NCI-H748 (cell line): ENCODE measurements around the gene MT1HL1.

ENCODE experiments used
- DNase-seq: peaks from one replicate; lab custom pipeline; 2025; ENCODE audit not compliant: unreplicated experiment; lab: John Stamatoyannopoulos, UW

MT1HL1 gene

DNA sequence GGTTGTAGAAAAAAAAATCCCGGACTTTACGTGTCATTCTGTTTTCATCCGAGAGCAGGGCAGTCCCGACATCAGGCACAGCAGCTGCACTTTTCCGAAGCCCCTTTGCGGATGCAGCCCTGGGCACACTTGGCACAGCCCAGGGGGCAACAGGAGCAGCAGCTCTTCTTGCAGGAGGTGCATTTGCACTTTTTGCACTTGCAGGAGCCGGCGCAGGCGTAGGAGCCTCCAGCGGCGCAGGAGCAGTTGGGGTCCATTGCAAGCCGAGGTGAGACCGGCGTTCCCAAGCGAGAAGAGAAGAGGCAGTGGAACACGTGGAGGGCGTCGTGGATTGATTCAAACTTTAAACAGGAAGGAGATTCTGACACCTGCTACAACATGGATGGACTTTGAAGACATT is at the start of gene MT1HL1:
Gene MT1HL1, minus strand, starts transcription at position 326 of the 400 bp plus-strand sequence. Its CDS starts 69 bp downstream, at position 257.
- DNase-seq: no peak

DNA sequence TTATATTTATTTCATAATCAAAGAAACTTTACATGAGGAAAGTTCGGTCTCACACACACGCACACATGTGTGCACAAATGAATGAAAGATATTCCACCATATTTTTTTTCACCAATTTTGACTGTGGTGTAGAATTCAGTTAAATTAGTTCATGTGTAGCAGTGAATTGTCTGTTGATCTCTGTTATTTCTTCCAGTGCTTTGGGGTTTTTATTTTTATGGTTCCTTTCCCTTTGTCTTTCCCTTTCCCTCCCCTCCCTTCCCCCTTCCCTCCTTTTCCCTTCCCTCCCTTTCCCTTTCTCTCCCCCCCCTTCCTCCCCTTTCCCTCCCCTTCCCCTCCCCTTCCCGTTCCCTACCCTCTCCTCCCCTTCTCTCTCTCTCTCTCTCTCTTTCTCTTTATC is 46.7 kb upstream of the MT1HL1 start:
- DNase-seq: no peak

GRCh38 chr1:237050185-237050584 is 45.9 kb upstream of the MT1HL1 start:
- no peak for DNase-seq

DNA sequence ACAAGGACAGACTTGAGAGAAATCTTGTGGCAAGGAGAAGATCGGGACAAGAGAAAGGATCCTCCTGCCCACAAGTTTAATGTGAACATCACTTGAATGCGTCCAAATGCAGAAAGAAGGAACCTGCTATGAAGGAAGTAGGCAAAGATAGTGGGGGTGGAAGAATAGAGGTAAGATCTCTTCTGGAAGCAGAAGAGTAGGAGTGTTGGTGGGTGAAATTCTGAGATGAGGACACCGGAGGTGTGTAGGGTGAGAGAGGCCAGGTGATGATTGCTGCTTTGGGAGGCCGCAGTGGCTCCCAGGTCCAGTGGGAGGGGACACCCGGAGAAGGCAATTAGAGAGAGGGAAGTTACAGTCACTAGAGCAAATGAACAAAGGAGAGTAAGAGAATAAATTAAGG is 44.6 kb upstream of the MT1HL1 start:
- no peak for DNase-seq

GRCh38 chr1:237045278-237046016 is 41.2 kb upstream of the MT1HL1 start:
- DNase-seq: peak; percentile 13

DNA sequence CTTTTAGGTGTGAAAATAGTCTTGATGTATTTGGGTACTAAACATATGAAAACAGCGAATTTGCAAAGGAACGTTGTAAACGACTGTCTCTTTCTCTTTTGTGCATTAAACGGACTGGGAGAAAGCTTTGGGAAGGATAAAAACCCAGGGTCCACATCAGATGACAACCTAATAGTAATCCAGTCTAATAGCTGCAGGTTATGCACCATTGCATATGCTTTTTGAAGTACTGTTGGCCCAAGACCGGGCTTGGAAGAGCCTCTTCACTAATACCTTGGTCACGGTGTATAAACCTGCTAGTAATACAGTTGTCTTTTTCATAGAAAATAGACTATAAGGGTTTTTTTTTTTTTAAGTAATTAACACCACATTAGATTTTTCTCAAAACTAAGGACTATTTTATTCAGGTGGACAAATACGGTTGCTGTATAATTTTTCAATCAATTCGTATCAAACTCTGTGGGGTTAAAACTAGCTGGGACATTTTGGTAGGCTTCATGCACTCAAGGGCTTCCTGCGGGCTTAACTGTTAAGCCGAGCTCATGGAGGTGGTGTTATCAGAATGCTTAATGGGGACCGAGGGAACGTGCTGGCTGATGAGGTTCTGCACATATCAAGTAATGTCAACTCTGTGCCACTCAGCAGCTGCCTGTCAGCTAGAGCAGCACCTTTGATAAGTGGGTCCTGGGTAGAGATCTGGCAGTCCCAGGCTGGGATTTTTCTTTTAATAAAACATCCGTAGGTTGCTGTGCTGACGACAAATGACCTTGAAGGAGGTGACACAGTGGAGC is 39.8 kb upstream of the MT1HL1 start:
- DNase-seq: peak; percentile 34

- peak; percentile 31 for DNase-seq
Observed at GRCh38 chr1:237042892-237043576, 38.8 kb upstream of the MT1HL1 start.

- DNase-seq: peak; percentile 34
Observed at GRCh38 chr1:237042526-237042891, 38.3 kb upstream of the MT1HL1 start.

DNA sequence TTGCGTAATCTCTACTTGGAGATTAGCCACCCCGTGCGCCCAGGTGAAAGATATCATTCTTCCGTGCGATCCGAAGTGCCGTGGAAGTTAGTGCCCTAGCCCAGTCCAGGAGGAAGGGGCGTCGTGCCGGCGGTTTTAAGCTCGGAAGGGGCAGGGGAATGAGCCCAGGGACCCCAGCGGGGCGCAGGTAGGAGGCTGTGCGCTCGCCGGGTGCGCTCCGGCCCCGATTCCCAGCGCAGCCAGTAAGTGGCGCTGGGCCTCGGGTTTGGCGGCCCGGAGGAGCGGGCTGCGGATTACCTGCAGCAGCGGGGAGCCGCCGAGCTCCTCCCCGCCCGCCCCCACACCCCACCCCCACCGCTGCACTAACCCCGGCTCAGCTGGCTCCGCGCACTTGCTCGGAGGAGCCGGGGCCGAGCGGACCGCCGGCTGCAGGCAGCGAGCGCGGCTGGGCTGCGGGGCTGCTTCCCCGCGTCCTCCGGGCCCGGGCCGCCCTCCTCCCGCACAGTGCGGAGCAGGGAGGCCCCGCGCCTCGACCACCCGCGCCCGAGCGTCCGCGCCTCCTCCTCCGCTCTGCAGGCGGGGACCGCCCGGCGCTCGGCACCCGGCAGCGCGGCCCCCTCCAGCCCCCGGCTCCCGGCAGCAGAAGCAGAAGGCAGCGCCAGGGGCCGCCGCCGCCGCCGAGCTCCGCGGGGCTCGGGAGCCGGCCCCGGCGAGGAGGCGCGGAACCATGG is 37.7 kb upstream of the MT1HL1 start, which contains the start of gene RYR2:
Gene RYR2, plus strand, starts transcription at position 390 of the 731 bp plus-strand sequence. Its CDS starts 338 bp downstream, at position 728.
- peak; percentile 75 for DNase-seq

DNA sequence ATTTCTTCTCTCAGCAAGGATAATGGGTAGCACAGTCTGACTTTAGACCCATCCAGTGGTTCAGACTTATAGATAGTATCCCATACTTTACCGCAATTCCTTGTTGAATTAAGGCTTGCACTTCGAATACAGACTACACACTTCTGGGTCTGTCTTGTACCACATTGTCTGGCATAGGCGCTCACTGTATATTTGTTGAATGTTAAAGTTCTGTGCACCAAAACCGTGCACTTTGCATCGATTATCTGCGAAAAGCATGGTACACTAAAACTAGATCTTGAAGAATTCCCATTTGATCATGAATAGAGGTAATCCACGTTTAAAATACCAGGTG is 37.2 kb upstream of the MT1HL1 start:
- no peak for DNase-seq

DNA sequence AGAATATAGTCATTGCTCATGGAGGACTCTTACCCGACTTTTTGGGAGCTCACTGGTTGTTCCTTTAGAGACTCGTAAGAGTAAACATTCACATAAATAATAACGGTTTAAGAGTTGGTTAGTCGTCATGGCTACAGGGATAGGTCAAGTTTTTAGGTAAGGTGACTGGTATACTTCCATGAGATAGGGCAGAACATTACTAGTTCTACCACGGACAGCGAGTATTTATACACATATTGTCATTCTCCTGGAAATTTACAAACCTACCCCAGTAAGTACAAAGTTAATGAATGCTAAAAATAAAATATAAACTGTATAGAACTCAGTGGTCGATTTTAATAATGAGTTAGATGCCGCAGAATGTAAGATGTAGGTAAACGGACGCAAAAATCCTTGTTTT is 36.6 kb upstream of the MT1HL1 start:
- DNase-seq: no peak

DNA sequence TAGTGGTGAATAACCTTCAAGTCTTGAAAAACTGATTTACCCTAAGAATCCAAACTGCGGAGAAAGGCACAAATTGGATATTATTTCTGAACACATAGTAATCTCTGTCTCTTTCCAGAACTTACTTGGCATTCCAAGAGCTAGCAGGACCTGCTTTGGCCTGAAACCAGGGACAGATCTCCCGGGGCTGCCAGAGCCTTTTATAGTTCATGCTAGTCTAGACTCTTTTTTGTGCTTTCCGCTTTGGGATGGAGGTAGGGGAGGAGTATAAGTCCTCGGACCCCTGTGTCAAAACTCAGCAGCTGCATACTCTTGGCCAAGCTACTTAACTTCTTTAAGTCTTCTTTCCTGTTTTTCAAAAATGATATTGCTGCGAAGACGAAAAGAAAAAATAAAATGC is 34.0 kb upstream of the MT1HL1 start:
- no peak for DNase-seq

DNA sequence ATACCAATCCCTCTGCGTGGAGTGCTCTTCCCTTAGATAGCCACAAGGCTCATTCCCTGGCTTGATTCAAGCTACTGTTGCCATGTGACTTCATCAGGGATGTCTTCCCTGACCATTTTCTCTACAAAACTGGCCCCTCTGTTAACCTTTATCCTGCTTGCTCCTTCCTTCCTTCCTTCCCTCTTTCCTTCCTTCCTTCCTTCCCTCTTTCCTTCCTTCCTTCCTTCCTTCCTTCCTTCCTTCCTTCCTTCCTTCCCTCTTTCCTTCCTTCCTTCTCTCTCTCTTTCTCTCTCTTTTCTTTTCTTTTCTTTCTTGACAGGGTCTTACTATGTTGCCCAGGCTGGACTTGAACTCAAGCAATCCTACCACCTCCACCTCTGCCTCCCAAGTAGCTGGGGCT is 31.5 kb upstream of the MT1HL1 start:
- DNase-seq: no peak

DNA sequence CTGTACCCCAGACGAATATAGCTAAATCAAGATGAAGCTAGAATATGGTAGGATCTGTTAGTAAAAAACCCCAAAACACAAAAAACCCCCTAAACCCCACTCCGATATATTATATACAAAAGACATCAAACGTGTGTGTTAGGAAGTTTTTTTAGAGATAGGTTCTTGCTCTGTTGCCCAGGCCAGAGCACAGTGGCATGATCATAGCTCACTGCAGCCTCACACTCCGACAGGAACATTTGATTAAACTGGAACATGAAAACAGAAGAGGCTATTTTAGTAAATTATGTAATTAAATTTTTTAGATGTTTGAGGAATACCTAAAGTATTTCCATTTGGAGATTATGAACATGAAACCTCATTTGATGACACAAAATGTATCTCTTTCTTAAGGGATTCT is 29.6 kb upstream of the MT1HL1 start:
- DNase-seq: no peak

DNA sequence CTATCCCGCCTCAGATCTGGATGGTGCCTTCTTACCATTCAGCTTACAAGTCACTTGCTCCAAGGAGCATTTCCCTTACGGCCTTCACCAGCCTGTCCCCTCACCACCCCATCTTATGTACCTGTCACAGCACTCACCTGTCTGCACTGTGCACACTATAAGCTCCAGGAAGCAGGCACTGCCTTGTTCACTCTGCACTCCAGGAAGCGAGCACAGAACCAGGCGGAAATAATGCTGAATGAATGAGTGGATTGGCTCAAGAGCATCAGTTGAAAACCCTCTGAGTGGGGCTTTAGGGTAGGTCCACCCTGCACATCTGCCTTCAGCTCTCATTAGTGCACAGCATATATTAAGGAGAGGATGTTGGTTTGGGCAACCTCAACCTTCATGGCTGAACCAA is 28.8 kb upstream of the MT1HL1 start:
- DNase-seq: no peak

DNA sequence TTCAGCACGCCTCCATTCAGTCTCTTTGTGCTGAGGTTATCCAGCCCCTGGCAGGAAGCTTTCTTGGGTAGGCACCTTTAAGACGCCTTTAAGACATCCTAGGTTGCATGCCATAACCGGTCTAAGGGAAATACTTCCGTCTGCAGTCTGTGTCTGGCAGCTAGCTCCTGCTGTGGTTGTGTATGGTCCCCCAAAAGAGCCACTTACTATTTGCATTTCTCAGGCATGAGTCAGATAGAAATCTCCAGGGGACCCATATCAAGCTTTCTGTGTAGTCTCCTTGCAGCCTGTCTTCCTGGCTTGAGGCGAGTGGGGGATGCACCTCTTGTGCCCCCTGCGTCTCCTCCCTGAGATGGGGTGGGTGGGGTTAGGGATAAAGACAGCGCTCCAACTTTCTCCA is 27.8 kb upstream of the MT1HL1 start:
- DNase-seq: no peak

DNA sequence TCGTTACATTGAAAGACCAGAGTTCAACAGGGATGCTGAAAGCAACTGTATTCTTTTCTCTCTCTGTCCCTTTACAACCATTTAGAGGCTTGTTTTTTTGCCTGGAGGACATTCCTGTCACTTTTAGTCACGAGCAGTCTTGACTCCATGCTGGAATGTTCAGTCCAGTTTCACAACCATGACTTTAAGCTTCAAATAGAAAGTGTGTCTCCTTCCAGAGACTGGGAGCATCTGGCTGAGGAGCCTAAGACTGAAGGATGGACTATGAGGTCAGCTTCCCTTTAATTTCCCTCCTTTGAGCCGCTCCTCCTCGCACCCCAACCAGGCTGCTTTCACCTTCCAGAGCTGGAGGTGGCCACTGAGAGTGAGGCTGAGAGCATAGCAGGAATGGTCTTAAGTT is 27.2 kb upstream of the MT1HL1 start:
- no peak for DNase-seq

DNA sequence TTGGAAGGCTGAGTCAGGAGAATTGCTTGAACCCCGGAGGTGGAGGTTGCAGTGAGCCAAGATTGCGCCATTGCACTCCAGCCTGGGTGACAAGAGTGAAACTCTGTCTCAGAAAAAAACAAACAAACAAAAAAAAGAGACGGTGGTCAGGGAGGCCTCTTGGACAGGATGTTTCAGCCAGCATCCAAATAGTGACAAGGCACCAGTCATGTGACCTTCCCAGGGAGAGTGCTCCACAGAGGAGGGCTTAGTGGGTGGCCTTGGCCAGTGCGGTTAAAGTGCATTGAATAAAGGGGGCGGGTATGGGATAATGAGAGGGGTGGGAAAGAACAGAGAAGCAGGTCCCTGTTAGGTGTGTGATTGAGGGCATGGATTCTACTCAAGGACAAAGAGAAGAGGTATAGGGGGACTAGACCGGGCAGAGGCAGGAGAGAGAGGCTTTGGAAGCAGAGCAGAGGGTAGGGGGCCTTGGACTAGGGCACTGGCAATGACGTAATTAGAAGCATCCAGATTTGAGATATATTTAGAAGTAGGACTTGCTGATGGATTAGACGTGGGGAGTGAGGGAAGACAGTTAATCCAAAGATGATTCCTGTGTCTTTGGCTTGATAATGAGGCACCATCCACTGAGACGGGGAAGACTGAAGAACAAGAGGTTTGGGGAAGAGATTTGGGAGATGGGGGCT is 25.8 kb upstream of the MT1HL1 start:
- no peak for DNase-seq

DNA sequence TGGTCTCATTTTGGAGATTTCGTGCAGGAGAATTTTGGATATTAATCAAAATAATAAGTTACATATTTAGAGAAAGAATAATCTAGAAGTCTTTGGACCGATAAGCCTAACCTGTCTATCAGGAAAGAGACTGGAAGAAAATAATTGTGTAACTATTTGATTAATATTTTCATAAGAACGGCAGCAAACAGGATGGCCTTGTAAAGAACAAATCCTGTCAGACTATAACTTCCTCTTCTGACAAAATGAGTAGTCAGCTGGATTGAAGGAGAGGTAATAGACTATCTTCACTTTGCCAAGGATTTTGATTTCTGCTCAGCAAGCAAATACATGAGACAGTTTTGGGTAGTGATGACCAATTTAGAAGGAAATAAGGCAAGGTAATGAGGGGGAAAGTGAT is 25.0 kb upstream of the MT1HL1 start:
- no peak for DNase-seq

DNA sequence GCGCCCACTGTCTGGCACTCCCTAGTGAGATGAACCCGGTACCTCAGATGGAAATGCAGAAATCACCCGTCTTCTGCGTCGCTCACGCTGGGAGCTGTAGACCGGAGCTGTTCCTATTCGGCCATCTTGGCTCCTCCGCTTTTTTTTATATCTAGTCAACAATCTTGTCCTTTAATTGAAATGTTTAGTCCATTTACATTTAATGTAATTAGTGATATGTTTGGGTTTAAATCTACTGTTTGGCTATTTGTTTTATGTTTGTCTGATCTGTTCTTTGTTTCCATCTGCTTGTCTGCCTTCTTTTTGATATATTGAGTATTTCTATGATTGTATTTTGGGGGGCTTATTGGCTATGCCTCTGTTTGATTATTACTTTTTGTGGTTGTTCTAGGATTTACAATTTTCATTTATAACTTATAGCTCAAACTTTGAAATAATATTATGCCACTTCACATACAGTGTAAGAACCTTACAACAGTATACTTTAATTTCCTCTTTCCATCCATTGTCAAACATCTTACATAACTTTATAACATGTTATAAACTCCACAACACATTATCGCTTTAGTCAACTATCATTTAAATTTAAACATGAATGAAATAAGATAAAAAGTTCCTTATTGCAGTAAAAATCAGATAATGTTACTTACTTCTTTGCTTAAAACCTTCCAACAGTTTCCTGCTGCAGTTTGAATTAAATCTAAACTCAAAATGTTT is 21.3 kb upstream of the MT1HL1 start:
- peak; percentile 5 for DNase-seq
